HG02943 (cell line): ENCODE data around the gene MICB.
"Not testable (repeated sequence)": the region's sequence is repeated elsewhere in the genome, so short reads cannot be mapped to it uniquely, and the experiment has no call there.

Experiments
- ATAC-seq: cut with Tn5 transposase; IDR thresholded peaks from one replicate; pipeline ENCODE4 v1.9.1; 2021; ENCODE audit warnings: mild to moderate bottlenecking, low read depth, moderate library complexity; ENCODE audit not compliant: unreplicated experiment

The MICB gene

DNA sequence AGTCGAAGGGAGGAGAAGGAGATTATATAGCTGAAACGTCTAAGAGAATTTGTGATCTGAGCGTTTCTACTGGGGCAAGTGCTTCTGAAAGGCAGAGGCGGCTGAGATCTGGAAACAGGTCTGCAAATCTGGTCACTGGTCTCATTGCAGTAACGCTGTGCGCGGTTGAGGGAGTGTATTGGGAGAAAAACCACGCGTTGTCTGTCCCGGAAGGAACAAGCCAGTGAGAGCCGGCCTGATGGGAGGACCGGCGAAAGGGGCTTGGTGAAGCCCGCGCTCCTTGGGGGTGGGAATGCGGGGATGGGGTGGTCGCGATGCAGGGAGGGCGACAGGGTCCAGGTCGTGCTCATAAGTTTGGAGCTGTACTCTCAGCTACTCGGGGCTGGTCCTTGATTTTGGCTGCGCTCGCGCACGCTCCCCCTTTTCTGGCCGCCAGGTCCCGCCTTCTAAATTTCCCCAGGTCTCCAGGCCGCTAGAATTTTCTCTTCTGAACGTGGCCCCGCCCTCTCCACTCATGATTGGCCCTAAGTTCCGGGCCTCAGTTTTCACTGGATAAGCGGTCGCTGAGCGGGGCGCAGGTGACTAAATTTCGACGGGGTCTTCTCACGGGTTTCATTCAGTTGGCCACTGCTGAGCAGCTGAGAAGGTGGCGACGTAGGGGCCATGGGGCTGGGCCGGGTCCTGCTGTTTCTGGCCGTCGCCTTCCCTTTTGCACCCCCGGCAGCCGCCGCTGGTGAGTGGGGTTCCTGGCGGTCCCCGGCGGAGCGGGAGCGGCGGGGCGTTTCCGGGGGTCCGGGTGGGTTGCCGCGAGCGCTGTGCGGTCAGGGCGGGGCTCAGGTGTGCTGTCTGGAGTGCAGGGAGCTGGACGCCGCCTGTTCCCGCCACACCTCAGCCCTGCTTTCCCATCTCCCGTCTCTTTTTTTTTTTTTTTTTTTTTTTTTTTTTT lies at the start of gene MICB:
MICB (plus strand) TSS at position 615 of the 946 bp plus-strand sequence; CDS start at position 664, 49 bp downstream.
- peak; percentile 43 for ATAC-seq

DNA sequence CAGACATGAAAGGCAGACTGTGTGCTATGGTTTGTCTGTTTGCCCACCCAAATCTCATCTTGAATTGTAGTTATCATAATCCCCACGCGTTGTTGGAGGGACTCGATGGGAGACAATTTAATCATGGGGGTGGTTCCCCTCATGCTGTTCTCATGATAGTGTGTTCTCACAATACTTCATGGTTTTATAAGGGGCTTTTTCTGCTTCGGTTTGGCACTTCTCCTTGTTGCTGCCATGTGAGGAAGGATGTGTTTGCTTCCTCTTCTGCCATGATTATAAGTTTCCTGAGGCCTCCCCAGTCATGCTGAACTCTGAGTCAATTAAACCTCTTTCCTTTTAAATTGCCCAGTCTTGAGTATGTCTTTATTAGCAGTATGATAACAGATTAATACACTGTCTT lies 47.2 kb upstream of the MICB start:
- no peak for ATAC-seq

DNA sequence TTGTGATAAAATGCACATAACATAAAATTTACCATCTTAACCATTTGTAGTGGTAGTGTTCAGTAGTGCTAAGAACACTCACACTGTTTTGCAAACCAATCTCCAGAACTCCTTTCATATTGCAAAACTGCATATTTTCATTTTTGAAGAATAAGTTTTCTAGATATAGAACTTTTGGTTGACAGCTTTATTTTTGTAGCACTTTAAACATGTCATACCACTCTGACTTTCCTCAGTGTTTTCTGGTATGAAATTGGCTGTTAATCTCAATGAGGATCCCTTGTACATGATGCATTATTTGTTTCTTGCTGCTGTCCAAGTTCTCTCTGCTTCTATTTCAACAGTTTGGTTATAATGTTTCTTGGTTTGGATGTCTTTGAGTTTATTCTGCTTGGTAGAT lies 45.1 kb upstream of the MICB start:
- no peak for ATAC-seq

DNA sequence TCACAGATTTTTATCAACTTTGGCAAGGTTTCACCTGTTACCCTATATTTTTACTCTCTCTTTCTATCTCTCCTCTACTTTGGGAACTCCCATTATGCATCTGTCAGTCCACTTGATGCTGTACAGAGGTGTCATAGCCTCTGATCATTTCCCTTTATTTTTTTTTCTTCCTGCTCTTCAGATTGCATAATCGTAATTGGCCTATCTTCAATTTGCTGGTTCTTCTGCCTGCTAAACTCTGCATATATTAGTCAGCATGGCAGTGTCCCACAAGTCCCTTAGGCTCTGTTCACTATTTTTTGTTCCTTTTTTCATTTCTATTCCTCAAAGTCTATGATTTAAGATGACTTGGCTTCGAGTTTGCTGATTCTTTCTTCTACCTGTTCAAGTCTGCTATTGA lies 44.7 kb upstream of the MICB start:
- ATAC-seq = no peak

DNA sequence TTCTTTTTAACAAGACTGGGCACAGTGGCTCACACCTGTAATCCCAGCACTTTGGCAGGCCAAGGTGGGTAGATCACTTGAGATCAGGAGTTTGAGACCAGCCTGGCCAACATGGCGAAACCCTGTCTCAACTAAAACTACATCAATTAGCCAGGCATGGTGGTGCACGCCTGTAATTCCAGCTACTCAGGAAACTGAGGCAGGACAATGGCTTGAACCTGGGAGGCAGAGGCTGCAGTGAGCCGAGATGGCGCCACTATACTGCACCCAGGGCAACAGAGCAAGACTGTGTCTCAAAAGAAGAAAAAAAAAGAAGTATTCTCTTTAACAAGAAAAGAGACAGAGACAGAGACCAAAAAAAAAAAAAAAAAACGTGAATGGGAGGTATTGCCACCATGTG lies 38.1 kb upstream of the MICB start:
- not testable (repeated sequence) for ATAC-seq

DNA sequence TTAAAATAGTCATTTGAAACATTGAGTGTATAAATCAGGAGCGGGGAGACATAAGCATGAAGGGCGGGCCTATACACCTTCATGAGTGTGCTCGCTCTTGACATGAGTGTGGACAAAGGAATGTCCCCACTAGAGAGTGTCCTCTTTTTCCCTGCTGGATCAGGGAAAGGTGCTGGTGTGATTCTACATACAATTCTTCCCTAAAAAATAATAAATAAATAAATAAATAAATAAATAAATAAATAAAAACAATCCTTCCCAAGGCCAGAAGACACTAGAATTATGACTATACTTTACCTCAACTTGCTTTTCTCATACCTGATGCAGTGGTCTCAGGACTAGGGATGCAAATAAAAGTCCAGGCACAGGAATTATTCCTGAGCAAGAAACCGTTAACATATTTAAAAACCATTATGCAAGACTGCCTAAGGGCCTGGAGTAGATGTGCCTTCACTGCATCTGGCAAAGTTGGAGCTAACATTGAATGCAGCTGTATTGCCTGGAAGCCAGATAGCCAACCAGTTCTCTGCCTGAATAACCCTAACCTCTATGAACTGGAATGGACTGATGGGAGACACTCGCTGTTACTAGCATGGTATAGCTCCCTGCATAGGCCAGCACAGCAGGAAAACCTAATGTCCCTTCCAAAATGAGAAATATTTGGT lies 37.5 kb upstream of the MICB start:
- ATAC-seq = no peak

DNA sequence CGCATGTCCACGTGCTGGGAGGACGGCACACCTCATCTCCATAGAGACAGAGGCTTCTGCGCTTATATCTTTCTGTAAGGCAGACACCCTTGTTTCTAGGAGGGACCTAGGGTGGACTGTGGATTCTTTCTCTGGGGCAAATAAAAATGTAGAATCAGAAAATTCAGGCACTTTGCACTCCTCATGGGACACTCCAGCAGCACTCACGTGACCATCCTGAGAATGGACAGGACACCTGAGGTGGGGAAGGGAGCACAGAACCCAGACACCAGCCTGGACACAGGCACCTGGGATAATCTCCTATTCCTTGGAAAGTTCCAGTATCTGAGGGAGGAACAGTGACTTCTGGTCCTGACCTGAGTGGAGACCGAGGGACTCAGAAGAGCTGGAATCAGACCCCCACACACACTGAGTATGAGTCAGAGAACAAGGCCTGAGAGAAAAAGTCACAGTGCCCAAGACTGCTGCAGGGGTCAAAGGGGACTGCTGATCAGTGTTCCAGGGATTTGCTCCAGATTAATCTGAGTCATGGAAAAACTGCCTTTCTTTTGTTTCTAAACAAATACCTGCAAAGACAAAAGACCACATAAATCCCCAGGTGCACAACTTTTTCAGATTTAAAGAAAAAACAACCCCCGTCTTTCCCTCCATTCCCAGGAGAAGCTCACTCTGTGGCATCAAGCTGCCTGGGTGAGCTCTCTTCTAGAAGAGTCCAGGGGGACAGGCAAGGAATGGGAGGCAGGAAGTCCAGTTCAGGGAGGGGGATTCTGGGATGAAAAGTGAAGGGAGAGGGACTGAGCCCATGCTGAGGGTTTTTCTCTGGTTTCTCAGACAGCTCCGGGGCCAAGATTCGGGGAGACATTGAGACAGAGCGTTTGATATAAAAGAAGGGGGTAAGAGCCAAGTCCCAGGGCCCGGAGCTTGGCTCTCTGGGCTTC lies 35.6 kb upstream of the MICB start:
- ATAC-seq = peak; percentile 5

DNA sequence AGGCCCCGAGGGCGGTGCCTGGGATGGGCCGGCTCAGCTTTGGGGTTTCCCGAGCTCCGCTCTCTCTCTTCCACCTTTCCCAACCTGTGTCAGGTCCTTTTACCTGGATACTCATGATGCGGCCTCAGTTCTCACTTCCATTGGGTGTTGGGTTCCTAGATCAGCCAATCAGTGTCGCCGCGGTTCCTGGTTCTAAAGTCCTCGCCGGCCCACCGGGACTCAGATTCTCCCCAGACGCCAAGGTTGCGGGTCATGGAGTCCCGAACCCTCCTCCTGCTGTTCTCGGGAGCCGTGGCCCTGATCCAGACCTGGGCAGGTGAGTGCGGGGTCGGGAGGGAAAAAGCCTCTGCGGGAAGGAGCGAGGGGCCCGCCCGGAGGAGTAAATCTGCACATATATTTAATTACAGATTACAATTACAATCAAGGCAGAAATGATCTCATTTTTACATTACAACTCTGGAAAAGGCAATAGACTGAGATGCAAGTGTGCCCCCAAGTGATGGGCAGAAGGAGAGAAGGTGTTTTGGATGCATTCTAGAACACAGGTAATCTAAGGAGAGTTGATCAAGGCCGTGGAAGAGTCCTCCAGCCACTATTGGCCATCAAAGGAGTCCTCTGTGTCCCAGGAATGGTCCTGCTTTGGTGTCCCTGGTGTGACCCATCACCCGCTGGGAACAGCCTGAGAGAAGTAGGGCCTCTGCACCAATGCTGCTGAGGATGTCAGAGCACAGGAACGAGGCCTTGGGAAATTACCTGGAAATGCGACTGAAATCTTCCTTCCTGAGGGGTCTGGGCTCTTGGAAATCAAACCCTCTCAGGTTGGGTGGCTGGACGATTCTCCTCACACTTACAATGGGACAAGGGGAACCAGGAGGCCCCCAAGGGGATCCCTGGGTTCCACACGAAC lies 34.7 kb upstream of the MICB start:
- ATAC-seq = peak; percentile 87

DNA sequence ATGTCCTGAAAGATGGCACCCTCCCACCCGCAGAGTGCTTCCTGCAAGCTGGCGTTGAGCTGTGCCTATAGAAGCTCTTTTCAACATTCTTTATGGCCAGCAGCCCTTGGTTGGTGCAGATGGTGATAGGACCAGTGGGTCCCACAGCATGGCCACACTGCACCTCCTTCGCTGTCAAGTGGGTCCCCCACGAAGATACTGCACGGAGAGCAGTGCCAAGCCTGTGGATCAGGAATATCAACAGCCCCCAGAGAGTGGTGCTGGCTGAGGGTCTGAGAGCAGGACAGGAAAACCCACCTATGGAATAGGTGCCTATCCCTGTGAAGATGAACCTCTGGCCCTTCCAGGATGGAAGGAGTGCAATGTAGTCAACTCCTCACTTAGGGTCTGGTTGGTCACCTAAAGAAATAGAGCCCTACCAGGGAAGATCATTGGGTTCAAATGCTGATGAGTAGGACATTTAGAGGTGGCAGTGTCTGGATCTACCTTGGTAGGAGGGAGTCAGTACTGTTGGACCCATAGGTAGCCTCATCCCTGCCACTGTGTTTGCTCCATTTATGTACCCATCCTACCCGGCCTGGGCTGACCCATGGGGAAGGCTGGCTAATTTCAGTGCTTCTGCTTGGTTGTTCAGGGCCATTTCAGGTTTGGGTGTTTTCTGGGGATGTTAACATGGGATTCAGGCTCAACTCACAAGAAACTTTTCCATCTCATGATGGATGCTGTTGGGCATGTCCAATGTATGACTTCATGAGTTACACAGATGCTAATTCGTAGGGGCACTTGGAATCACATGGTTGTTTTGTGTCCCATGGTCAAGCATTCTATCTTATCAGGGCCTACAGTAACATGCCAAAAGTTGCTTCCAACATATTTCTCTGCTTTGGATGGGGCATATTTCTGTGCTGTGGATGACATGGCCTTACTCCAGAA lies 33.4 kb upstream of the MICB start:
- no peak for ATAC-seq

DNA sequence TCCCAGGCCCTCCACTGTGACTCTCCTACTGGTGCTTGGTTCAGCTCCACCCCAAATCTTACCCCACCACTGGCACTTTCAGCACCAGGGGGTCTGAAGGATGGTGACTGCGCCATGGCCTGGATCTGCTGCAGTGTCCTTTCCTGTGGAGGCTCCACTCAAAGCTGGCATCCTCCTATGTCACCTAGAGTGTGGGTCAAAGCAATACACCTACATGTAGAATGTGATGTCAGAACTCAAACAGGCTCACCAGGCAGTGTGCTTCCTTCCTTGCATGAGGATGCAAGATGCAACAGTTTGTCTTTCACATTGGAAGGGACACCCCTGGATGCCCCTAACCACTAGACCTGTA lies 32.8 kb upstream of the MICB start:
- ATAC-seq = no peak

DNA sequence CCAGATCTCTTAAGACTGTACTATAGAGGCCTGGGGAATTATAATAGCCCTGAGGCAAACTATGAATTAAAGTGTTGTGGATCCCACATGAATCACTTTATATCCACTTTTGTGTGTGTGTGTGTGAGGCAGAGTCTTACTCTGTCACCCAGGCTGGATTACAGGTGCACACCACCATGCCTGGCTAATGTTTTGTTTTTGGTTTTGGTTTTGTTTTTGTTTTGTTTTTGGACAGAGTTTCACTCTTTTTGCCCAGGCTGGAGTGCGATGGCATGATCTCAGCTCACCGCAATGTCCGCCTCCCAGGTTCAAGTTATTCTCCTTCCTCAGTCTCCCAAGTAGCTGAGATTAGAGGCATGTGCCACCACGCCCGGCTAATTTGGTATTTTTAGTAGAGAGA lies 32.2 kb upstream of the MICB start:
- ATAC-seq = no peak

DNA sequence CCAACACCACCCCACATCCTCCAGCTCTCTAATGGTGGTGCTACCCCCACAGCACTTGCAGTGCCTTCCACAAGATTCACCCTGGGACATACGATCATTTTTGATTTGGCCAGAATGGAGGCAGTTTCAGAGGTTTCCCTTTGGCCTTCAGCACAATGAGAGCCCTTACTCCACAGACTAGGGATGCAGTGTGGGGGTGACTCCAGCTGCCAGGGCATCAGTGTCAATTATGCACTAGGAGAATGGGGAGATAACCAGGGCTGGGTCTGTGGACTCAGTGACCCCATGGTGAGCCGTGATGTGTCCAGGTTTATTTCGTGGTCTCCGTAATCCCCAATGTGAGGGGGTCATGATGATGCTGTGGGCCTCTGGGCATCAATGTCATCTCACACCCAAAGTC lies 31.5 kb upstream of the MICB start:
- no peak for ATAC-seq

DNA sequence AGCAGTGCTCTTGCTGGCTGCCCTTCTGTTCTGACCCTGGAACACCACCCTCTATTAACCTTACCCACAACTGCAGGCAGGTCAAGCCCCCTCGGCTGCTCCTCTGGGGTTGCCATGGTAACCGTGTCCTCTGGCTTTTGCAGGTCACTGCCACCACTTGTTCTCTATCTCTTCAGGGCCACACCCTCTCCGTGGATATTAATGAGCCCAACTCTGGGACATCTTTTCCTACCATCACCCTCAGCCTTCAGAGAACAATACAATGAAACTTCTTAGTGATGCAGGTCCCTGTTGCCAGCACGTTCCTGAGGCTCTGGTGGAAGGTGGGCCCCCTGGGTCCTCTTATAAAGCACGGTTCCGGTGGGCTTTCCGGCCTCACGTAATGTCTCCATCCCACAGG lies 30.8 kb upstream of the MICB start:
- no peak for ATAC-seq

DNA sequence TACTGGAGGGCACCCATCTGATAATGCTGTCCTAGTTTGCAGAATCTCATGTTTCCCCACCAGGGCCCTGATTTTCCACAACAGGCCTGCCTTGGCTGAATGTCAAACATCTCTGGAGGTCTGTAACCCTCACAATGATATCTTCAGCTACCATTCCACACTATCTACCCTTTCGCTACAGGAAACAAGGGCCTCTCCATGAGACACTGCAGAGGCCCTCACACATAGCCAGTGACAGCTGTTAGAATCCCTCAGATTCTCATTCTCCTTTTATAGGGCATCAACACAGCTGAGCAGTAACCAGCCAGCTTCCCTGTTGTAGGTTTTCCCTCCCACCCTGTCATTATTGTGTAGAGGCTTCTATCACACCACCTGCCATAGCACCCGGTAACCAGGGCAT lies 29.6 kb upstream of the MICB start:
- no peak for ATAC-seq

DNA sequence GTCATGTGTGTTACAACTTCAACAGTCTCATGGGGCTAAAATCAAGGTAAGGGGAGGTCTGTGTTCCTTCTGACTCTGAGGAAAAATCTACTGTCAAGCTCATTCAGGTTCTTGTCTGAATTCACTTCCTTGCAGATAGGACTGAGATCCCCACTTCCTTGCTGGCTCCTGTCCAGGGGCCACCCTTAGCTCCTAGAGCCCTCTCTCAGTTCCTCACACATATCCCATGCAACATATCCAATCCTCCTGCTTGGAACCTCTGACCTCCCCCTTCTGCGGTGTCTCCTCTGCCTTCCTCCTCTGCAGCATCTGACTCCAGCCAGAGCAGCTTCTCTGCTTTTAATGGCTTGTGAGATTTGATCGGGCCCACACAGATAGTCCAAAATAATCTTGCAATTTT lies 27.1 kb upstream of the MICB start:
- ATAC-seq = no peak

DNA sequence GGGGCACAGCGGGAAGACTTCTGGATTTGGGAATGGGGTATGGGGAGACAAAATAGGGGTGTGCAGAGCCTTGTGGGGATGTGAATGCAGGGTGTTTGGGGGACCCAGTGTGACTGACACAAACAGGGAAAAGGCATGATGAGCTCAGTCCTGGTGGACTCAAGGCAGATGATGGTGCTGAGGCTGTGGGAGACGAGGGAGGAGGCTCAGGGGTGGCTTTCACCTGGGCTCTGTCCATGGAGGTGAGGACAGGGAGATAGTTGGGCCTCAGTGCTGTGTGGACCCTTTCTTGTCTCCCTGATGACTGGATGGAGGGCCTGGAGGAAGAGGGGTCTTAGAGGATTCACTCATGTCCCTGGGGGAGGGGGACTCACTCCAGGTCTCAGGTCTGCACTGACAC lies 26.2 kb upstream of the MICB start:
- no peak for ATAC-seq

DNA sequence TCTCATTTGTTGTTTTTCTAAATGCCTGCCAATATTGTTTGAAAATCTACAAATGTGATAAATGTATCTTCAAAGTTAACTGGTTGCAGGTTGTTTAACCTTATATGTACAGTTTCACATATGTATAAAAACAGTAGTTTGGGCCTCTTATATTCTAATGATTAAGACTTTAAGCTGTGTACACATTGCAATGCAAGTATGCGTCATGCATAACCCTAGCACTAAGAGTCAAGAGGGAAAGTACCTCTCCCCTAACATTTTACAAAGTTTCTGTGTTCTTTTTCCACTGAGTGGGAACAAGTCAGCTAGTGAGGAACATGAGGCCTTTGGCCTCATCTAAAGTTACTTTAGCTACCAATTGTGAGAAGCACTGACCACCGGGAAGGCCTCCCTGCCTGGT lies 25.7 kb upstream of the MICB start:
- no peak for ATAC-seq

DNA sequence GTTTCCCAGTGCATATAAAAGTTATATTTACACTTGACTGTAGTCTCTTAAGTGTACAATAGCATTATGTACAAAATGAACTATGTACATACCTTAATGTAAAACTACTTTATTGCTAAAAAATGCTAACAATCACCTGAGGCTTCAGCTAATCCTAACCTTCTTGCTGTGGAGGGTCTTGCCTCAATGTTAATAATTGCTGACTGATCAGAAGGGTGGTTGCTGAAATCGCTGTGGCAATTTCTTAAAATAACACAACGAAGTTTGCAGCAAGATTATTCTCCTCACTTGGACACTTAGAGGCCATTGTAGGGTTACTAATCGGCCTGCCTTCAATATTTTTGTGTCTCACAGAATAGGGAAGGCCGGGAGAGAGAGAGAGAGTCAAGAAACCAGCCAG lies 24.7 kb upstream of the MICB start:
- no peak for ATAC-seq
